ENCODE data around the gene TRAF1.
"Not testable (repeated sequence)": the region's sequence is repeated elsewhere in the genome, so short reads cannot be mapped to it uniquely, and the experiment has no call there.

The TRAF1 gene, protein sequence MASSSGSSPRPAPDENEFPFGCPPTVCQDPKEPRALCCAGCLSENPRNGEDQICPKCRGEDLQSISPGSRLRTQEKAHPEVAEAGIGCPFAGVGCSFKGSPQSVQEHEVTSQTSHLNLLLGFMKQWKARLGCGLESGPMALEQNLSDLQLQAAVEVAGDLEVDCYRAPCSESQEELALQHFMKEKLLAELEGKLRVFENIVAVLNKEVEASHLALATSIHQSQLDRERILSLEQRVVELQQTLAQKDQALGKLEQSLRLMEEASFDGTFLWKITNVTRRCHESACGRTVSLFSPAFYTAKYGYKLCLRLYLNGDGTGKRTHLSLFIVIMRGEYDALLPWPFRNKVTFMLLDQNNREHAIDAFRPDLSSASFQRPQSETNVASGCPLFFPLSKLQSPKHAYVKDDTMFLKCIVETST

DNA sequence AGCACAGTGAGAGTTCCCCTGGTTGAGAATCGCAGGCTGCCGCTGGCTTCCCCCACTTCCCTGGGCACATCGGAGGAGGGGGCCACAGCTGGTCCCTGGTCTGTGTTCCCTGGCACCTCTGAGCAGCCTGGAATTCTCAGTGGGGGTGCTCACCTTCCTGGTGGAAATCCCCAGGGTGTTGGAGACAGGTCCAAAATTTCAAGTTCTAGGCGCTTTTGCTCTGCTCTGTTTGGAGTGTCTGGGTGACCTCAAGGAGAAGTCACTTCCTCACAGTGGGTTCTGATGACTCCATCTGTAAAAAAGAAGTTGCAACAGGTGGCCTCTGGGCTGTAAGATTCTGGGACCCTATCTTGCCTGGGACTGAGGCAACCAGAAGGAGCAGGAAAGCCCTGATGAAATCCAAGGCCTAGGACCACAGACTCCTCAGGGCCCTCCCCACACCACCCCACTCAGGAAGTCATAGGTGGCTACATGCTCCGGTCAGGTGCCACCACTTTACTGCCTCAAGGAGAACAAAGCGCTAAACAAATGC is at the start of gene TRAF1:
TRAF1 (minus strand) TSS at position 400 of the 532 bp plus-strand sequence. CDS start 721 bp downstream, outside the sequence.
- no peak for DNase-seq

DNA sequence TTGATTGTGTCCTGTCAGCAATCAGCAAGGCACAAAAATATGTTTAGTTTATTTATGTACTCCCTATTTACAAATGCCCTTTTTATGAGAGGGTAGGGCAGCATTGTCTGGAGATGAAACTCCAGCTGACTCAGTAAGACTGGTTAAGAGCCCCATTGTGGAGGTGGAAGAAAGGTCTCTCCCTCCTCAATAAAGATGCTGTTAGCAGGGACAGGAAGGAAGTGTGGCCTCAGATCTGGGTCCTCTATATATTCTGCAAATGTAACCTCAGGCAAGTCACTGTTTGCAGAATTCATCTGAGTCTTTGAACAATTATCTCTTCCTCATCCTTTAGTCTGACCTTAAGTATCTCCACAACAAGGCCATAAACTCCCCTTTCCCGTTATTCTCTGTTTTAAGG is 48.3 kb upstream of the TRAF1 start:
- no peak for DNase-seq

DNA sequence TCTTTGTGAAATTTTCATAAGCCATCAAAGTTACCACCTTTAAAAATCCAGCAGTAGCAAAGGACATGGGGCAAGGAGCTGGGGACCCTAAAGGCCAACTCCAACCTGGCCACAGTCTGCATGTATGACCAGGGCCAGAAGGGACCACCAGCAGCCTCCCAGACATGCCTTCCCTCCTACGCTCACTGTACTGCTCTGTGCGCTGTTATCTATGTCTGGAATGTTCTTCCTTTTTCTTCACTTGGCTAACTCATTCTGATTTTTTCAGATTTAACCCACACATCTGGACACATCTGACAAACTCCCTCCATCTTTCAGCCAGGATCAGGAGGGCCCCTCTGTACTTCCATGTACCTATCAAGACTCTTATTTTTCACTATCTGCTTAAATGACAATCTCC is 47.6 kb upstream of the TRAF1 start:
- DNase-seq: no peak

DNA sequence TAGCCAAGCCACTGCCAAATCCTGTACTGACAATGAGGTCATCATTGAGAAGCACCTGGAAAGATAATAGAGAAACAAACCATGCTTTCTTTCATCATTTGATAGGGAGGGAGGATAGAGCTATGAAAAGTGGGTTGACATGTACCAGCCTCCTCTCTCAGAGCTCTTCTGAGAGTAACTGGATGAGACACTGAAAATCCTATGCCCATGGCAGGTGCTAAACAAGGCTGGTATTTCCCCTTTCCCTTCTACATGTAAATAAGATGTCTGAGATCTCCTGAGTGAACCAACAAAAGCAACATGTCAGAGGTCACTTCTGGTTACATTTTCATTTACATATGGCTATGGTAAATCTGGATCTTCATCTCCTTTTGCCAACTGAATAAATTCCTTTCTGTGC is 45.3 kb upstream of the TRAF1 start:
- no peak for DNase-seq

DNA sequence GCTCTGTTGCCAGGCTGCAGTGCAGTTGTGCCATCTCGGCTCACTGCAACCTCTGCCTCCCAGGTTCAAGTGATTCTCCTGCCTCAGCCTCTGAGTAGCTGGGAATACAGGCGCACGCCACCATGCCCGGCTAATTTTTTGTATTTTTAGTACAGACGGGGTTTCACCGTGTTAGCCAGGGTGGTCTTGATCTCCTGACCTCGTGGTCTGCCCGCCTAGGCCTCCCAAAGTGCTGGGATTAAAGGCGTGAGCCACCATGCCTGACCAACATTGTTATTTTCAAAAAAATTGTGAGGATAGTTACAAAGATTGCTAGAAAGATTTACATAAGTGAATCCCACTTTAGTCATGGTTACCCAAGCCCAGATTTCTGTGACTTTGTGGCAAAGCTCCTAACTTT is 44.9 kb upstream of the TRAF1 start:
- DNase-seq: not testable (repeated sequence)

DNA sequence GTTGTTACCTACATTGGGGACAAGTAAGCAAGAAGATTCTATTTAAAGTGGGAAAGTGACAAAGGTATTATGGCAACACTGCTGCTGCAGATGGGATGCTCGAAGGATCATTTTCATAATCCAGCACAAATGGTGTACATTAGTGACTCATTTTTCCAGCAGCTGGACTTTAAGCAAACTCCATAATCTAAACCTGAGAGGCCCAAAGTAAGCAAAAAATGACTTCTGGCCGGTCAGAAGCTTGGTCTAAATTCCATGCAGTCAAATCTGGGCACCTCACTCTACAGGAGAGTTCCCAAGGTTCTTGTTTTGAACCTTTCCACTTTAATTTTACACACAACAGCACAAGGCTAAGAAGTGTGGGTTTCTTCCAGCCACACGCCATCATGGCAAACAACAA is 43.6 kb upstream of the TRAF1 start:
- no peak for DNase-seq

DNA sequence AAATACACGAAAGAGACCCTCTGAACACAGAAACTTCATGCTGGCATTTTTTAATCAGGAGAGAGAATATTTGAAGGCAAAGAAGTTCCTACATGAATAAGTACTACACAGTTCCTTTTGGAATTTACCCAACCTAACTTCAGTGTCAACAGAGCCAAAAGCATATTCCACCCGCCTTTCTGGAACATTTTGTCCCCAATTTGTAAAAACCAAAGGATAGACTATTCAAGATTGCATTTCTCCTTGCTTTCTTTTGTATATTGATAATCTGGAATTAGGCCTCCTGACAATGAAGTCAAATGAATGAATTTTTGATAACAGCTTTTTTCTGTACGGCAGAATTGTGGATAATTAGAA is 39.4 kb upstream of the TRAF1 start:
- DNase-seq: no peak

DNA sequence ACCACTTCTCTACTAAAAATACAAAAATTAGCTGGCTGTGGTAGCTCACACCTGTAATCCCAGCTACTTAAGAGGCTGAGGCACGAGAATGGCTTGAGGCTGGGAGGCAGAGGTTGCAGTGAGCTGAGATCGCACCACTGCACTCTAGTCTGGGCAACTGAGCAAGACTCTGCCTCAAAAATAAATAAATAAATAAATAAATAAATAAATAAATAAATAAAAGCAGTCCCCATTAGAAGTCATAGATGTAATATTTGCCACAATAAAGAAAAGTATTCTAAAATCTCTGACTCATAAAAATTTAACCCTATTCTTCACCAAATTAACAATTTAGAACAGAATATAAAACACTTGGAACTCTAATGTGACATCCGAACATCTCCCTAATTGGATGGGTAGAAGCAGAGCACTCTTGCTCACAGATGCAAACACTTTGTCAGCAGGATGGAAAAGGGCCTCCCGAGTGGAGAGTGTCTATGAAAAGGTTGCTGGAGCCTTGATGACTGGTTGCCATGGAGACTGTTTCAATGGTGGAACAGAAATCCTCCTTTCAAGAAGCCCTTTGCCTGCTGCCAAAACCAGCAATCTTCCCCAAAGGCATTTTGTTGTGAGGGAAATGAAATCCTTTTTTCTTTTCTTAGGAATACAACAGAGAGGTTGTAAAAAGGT is 38.9 kb upstream of the TRAF1 start:
- peak; percentile 54 for DNase-seq

DNA sequence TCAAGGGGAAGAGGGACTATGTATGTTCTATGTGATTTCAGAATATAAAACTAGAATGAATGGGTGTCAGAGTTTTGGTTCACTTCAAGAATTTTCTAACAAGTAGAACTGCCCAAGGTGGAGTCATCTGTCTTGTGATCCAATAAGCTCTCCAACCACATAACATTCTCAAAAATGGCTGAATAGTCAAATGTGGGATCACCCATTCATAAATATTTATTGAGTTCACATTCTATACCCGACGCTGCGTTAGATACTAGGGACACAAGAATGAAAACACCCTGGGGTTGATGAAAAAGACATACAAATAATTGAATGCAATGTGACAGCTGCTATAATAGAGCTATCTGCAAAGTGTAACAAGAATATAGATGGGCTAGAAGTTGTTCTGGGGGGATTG is 35.3 kb upstream of the TRAF1 start:
- no peak for DNase-seq

DNA sequence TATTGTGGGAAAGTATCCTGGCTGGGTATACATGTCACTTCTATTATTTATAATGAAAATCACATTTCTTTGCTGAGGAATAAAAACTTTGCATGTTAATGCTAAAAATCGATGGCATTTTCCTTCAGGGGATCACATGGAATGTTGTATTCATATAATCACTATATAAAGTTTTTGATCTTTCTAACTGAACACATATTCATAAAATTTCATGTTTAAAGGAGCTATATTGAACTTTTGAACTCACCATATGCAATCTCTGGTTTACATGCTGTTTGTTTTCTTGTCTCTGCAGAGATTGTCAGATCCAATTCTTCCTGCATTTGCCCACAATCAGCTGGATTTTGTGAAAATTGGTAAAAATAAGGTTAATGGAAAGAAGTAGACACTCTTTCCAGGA is 33.4 kb upstream of the TRAF1 start:
- no peak for DNase-seq

DNA sequence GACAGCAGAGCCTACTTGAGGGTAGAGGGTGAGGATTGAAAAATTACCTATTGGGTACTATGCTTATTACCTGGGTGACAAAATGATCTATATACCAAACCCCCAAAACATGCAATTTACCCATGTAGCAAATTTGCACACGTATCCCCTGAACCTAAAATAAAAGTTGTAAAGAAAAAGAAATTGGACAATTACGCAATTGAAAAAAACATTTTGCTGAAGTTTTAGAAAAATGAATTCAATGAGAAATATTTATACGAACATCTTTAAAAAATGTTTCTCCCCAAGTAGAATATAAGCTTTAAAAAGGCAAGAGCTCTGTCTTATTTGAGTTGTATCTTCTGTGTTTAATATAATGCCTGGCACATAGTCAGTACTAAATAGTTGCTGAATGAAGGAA is 30.3 kb upstream of the TRAF1 start:
- DNase-seq: no peak

DNA sequence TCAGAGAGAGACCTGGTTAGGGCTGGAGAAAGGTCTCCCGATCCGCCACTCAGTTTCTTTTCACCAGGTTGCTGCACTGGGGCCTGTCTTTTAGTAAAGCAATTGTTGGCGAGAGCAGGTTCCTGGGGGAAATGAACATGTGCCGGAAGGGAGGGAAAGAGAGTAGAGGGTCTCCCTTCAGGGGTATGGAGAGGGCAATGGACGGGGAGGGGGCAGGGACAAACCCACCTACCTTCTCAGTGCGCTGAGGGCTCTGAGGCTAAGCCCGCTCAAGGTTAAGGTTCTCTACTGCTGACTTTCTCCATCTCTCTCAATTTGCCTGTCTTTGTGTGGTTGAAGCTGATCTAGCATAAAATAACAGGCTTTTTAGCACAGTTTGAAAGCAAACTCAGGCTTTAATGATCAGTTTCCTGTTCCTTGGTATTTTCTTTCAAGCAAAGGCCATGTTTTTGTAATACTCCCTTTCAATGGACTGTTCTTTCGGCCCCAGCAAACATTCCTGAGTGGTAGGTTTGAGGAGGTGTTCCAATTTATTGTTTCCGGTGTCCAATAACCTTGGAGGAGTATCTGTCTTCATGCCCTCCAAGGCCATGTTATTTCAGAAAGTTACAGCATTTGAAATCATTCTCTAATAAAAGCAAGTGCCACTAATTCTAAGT is 25.5 kb upstream of the TRAF1 start:
- DNase-seq: no peak

DNA sequence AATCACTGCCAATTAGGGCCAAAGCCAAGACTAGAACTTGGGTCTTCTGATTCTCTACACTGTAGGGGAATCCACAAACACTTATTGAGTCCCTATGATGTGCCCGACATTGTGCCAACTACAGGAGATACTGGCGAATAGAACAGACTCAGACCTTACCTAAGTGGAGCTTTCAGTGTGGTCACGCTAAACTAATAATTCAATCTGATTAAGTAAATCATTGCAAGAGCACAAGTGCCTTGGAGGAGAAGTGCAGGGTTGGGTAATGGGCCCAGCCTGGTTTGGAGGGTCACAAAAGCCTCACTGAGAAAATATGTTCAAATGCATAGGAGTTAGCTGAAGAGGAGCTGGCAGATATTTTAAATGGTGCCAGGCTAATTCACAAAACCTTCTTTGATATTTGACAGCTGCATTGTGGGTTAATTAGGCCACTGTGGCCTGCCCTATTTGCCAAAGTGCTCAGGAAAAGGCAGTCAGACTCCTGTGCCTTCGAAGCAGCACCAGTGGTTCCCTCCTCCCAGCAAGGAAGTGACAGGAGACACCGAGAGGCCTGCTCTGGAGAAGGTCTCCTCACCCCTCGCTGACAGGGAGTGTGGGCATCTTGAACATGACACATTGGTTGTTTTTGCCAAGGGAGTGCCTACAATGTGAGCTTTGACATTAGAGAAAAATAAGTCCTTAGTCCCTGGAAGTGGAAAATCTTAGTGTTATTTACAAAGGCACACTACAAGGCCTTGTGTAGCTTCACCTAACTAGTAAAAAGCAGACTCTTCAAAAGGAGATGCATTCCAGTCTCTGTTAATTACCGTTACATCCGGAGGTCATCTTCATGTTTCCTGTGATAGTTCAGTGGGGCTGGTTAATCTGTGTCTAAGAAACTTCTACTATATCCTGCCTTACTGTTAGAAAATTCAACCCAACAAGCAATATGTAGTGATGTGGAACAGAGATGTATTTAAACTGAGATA is 24.1 kb upstream of the TRAF1 start:
- DNase-seq: no peak

DNA sequence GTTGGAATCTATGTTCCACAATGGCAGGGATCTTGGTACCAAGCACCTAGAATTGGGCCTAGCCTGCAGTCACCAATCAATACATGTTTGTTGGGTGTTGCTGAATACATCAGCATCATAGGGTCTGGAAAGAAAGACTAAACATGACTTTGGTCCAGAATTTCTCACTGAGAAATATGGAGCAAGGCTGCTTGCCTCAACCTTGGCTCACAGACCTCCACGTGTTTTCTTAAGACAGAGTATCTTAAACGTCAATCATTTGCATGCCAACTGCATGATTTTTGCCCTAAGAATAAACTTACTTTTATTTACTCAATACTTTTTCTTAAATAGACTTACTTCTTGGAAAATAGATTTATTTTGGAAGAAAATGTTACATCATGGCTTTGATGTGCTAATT is 22.7 kb upstream of the TRAF1 start:
- no peak for DNase-seq

DNA sequence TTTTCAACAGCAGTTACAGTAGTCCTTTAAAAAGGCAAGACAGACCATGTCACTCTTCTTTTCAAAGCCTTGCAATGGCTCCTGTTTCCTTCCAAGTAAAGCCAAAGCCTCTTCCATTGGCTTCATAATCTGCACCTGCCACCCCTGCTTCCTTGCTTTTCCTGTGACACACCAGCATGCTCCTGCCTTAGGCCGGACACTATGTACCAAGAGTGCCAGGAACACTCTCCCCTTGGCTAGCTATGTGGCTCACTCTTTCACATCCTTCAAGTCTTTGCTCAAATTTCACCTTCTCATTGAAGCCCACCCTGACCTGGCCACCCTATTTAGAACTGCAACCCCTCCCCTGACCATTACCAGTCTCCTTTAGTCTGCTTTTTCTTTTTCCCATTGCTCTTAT is 22.2 kb upstream of the TRAF1 start:
- DNase-seq: no peak

DNA sequence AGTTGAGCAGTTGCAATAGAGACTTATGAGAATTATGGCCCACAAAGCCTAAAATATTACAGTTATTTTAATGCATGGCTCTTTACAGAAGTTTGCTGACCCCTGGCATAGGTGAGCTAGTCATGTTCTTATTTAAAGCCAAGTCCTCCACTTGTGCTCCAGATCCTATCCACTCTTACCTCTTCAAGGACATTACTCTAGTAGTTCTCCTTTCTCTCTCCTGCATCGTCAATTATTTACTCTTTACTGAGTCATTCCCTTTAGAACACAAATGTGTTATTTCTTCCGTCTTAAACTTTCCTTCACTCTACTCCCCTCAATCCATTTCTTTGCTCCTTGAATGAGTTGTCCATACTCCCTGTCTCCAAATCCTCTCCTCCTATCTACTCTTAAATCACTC is 20.6 kb upstream of the TRAF1 start:
- DNase-seq: no peak

DNA sequence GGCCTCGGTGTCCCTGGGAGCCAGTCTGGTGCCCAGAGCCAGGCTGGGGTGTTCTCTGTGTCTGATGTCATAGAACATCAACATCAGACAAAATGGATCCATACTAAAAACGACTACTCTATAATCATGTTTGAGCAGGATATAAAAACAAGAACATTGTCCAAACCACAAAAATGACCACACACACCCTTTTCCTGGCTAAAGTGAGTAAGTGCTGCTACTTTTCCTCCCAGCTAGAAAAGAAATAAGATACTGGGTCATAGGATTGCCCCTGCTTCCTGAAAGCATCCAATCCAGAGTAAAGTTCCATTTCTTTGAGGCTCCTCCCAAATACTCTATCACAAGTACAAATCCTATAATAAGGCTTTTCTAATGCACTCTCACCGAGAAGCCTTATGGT is 19.7 kb upstream of the TRAF1 start:
- DNase-seq: no peak

DNA sequence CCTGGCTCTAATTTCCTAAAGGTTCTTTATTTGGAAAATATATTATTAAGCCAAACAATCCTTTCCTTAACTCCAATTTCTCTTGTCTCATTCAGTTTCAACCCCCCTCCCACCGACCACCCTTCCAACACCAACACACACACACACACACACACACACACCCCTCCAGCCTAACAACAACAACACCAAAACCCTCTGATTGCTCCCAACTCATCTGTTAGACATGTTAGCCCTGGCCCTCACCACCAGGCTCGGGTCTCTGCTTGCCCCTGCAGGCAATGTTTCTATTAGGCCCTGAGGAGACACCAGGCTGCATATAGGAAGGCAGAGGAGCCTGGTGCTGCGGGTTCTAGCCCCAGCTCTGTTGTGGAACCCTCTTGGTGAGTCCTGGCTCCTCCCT is 18.4 kb upstream of the TRAF1 start:
- DNase-seq: no peak

DNA sequence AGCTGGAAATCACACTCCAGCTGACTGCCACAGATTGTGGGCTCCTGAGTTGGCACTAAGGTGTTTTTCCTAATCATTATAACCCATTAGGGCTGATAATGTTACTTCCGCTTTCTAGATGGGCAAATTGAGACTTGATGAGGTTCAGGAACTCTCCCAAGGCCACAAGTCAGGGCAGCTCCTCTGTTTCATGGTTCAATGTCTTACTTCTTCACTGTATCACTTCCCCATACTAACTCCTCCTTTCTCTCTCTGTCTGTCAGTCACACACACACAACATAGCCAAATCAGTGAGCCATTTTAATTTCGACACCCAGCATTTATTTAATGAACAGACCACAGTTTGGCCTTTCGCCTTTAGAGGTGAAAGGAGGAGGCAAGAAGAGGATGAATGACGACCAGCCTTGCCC is 17.8 kb upstream of the TRAF1 start:
- no peak for DNase-seq

DNA sequence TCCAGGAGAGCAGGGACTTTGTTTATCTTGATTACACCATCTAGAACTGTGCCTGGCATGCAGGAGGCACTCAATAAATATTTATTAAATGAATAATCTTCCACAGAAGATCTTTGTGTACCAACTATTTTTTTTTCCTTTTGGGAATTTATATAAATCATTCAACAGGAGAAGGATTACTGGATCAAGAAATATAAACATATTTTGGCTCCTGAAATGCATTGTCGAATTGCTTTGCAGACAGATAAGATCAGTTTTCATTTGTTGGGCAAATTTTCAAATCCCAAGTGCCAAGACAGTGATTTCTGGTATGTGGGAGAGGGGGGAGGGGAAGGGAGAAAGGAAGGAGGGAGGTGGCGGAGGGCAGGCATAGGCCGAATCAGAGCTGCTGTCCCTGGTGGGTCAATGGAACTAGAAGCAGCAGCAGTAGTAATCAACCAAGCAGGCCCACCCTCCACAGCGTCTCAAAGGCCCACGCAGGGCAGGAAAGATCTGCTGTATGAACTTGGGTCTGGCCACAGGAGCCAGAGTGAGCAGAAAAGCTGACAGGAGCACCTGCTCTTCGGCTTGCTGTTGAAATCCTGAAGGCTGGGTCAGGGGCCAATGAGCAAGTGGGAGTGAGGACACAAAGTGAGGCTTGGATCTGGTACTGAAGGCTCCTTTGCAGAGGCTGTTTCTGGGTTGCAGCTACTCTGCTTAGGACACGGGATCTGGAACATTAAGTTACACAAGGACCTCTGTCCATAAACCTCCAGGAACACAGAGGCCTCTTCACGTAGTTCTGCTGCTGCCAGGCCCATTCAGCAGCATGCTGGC is 15.8 kb upstream of the TRAF1 start:
- DNase-seq: no peak

DNA sequence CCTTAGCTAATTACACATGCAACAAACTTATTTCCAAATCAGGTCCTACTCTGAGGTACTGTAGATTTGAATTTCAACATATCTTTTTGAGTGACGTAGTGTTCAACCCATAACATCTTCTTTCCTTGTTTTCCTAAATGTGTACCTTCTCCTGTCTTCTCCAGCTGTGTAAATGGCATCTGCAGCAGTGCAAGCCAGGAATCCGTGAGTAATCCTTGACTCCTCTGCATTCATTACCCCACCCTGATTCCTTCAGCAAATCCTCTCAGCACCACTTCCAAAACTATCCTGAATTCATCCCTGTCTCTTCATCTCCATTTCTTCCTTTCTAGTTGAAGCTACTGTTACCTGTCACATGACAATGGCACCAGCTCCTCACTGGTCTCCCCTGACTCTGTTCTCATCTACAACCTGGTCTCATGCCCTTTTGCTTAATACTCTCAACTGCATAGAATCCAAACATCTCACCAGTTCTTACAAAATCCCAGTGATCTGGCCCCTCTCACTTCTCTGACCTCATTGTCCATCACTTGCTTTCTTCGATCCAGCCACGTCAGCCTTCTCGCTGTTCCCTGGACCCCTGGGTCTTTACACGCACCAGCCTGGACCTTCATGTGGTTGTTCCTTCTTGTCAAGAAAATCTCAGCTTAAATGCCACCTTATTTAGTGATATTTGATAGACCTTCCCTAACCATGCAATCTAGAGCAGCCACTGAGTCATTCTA is 14.6 kb upstream of the TRAF1 start:
- no peak for DNase-seq
